ENCODE measurements around the gene NDUFV2.

The NDUFV2 gene

GRCh38 chr18:9172506-9173127 is 70.1 kb downstream of the NDUFV2 start:
- DNase-seq (ENCODE audit: low spot score), result no peak
- in situ Hi-C loops (cut with MboI; ENCODE audit: low pct_unique_long_range_greater_than_20kb, low sequenced_read_pairs, unreplicated experiment), result no loop called here
- TF ChIP-seq CTCF (IDR thresholded peaks at IDR 0.05; ENCODE audit: extremely low read depth, insufficient read depth, missing control alignments), result no peak

- in situ Hi-C loops (cut with MboI; ENCODE audit: low pct_unique_long_range_greater_than_20kb, low sequenced_read_pairs, unreplicated experiment), result no loop called here
- peak; percentile 21 for DNase-seq (ENCODE audit: low spot score)
- no peak for TF ChIP-seq CTCF (IDR thresholded peaks at IDR 0.05; ENCODE audit: extremely low read depth, insufficient read depth, missing control alignments)
Observed at GRCh38 chr18:9173770-9174233, 71.3 kb downstream of the NDUFV2 start.

GRCh38 chr18:9174302-9174701 is 71.8 kb downstream of the NDUFV2 start:
- TF ChIP-seq CTCF (IDR thresholded peaks at IDR 0.05; ENCODE audit: extremely low read depth, insufficient read depth, missing control alignments), result no peak
- DNase-seq (ENCODE audit: low spot score), result no peak
- in situ Hi-C loops (cut with MboI; ENCODE audit: low pct_unique_long_range_greater_than_20kb, low sequenced_read_pairs, unreplicated experiment), result no loop called here

GRCh38 chr18:9175115-9175514 is 72.6 kb downstream of the NDUFV2 start:
- DNase-seq (ENCODE audit: low spot score), result no peak
- no peak for TF ChIP-seq CTCF (IDR thresholded peaks at IDR 0.05; ENCODE audit: extremely low read depth, insufficient read depth, missing control alignments)
- in situ Hi-C loops (cut with MboI; ENCODE audit: low pct_unique_long_range_greater_than_20kb, low sequenced_read_pairs, unreplicated experiment), result no loop called here

GRCh38 chr18:9177031-9177430 is 74.5 kb downstream of the NDUFV2 start:
- no peak for TF ChIP-seq CTCF (IDR thresholded peaks at IDR 0.05; ENCODE audit: extremely low read depth, insufficient read depth, missing control alignments)
- in situ Hi-C loops (cut with MboI; ENCODE audit: low pct_unique_long_range_greater_than_20kb, low sequenced_read_pairs, unreplicated experiment), result no loop called here
- no peak for DNase-seq (ENCODE audit: low spot score)

- TF ChIP-seq CTCF (IDR thresholded peaks at IDR 0.05; ENCODE audit: extremely low read depth, insufficient read depth, missing control alignments), result no peak
- in situ Hi-C loops (cut with MboI; ENCODE audit: low pct_unique_long_range_greater_than_20kb, low sequenced_read_pairs, unreplicated experiment), result no loop called here
- DNase-seq (ENCODE audit: low spot score), result no peak
Observed at GRCh38 chr18:9177466-9177865, 75.0 kb downstream of the NDUFV2 start.

Measured in GM13977 (cell line).